ENCODE data around the gene ATP5MK. TPM values are rescaled to one million over a fixed set of nuclear protein-coding genes. Genes with fewer than 3 reads are reported as not detected.
"Not testable (repeated sequence)": the region's sequence is repeated elsewhere in the genome, so short reads cannot be mapped to it uniquely, and the experiment has no call there.

ATP5MK gene, protein sequence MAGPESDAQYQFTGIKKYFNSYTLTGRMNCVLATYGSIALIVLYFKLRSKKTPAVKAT
- 242 and 351 TPM in 2 replicates for total RNA-seq (2014; rRNA removed; shearing (Covaris generic); ENCODE audit: low replicate concordance)

DNA sequence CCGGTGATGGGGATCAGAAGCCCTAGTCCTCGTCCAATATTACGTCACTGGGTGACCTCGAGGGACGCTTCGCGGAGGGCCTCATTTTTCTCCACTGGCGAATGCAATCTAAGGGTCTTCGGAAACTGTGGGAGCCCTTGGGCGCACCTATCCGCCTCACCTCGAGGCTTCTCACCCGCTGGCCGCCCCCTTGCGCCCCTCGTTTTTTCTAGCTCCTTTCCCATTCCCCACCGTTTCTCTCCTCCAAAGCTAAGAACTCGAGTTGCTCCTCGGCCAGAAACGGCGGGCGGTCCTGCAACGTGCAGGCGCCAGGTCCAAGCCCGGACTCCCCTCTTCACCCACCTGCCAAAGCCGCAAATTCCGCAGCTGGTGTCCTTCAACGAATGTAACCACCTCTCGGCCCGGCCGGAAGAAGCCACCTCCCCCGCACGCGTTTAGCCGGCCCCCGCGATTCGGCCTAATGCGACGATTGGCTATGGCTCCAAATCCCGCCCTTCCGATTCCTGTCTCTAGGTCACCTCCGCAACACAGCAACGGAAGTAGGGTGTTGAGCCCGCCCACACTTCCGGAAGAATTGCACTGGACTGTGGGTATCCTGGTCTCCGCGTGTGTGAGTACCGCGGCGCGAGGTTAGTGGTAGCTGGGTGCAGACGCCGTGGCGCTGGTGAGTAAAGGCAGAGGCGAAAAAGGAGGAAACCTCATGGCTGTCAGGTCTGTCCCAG lies at the start of gene ATP5MK, which contains the start of gene PDCD11:
Gene ATP5MK (minus strand): TSS at position 409 of the 722 bp plus-strand sequence. CDS start 4,018 bp downstream, outside the sequence.
Gene PDCD11 (plus strand): TSS at position 560 of the 722 bp plus-strand sequence. CDS start 1,801 bp downstream, outside the sequence.
- in situ Hi-C loops (cut with HindIII; ENCODE audit: low pct_unique_long_range_greater_than_20kb, low sequenced_read_pairs): no loop called here
- DNase-seq (ENCODE audit: low read depth): peak; percentile 95

- in situ Hi-C loops (cut with HindIII; ENCODE audit: low pct_unique_long_range_greater_than_20kb, low sequenced_read_pairs): no loop called here
- DNase-seq (ENCODE audit: low read depth): no peak
Measured at GRCh38 chr10:103445366-103445765, 49.1 kb upstream of the ATP5MK start.

- no peak for DNase-seq (ENCODE audit: low read depth)
- in situ Hi-C loops (cut with HindIII; ENCODE audit: low pct_unique_long_range_greater_than_20kb, low sequenced_read_pairs): no loop called here
Measured at GRCh38 chr10:103444478-103444877, 48.2 kb upstream of the ATP5MK start.

GRCh38 chr10:103443475-103444185 lies 47.4 kb upstream of the ATP5MK start:
- in situ Hi-C loops (cut with HindIII; ENCODE audit: low pct_unique_long_range_greater_than_20kb, low sequenced_read_pairs): no loop called here
- no peak for DNase-seq (ENCODE audit: low read depth)

GRCh38 chr10:103442031-103442461 lies 45.8 kb upstream of the ATP5MK start:
- no peak for DNase-seq (ENCODE audit: low read depth)
- in situ Hi-C loops (cut with HindIII; ENCODE audit: low pct_unique_long_range_greater_than_20kb, low sequenced_read_pairs): no loop called here

- in situ Hi-C loops (cut with HindIII; ENCODE audit: low pct_unique_long_range_greater_than_20kb, low sequenced_read_pairs): no loop called here
- no peak for DNase-seq (ENCODE audit: low read depth)
Measured at GRCh38 chr10:103441611-103442010, 45.3 kb upstream of the ATP5MK start.

GRCh38 chr10:103441206-103441605 lies 44.9 kb upstream of the ATP5MK start:
- in situ Hi-C loops (cut with HindIII; ENCODE audit: low pct_unique_long_range_greater_than_20kb, low sequenced_read_pairs): no loop called here
- DNase-seq (ENCODE audit: low read depth): no peak

DNA sequence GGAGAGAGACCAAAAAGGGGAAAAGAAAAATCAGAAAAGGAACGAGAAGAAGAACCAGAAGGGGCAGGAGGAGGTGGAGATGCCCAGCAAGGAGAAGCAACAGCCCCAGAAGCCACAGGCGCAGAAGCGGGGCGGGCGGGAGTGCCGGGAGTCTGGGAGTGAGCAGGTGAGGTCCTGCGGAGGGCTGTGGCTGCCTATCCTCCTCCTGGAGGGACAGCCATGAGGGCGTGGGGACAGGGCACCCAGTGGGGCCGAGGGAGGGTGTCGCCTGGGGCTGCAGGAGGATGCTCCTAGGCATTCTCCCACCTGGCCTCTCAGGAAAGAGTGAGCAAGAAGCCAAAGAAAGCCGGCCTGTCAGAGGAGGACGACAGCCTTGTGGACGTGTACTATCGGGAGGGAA lies 44.1 kb upstream of the ATP5MK start:
- no peak for DNase-seq (ENCODE audit: low read depth)
- in situ Hi-C loops (cut with HindIII; ENCODE audit: low pct_unique_long_range_greater_than_20kb, low sequenced_read_pairs): no loop called here

DNA sequence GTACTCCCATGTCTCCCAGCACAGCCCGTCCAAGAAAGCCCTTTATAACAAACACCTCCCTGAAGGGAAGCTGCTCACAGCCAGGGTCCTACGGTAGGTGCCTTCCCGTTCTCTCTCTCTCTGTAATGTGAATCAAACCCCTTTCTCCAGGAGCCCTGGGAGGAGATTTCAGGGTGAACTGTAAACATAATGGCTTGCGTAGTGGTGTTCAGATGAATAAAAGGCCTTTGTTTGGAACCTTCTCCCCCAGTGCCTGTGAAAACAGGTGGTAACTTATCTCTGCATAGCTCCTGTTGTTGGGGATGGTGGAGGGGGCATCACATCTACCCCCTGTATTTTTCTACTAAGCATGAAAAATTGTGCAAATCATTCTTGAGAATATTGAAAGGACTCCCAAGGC lies 43.5 kb upstream of the ATP5MK start:
- DNase-seq (ENCODE audit: low read depth): no peak
- in situ Hi-C loops (cut with HindIII; ENCODE audit: low pct_unique_long_range_greater_than_20kb, low sequenced_read_pairs): no loop called here

- in situ Hi-C loops (cut with HindIII; ENCODE audit: low pct_unique_long_range_greater_than_20kb, low sequenced_read_pairs): no loop called here
- no peak for DNase-seq (ENCODE audit: low read depth)
Measured at GRCh38 chr10:103433858-103434257, 37.6 kb upstream of the ATP5MK start.

- DNase-seq (ENCODE audit: low read depth): no peak
- in situ Hi-C loops (cut with HindIII; ENCODE audit: low pct_unique_long_range_greater_than_20kb, low sequenced_read_pairs): no loop called here
Measured at GRCh38 chr10:103431902-103432301, 35.6 kb upstream of the ATP5MK start.

GRCh38 chr10:103429647-103430046 lies 33.4 kb upstream of the ATP5MK start:
- DNase-seq (ENCODE audit: low read depth): no peak
- in situ Hi-C loops (cut with HindIII; ENCODE audit: low pct_unique_long_range_greater_than_20kb, low sequenced_read_pairs): no loop called here

- in situ Hi-C loops (cut with HindIII; ENCODE audit: low pct_unique_long_range_greater_than_20kb, low sequenced_read_pairs): no loop called here
- no peak for DNase-seq (ENCODE audit: low read depth)
Measured at GRCh38 chr10:103428989-103429643, 32.8 kb upstream of the ATP5MK start.

GRCh38 chr10:103427866-103428265 lies 31.6 kb upstream of the ATP5MK start:
- no peak for DNase-seq (ENCODE audit: low read depth)
- in situ Hi-C loops (cut with HindIII; ENCODE audit: low pct_unique_long_range_greater_than_20kb, low sequenced_read_pairs): no loop called here

DNA sequence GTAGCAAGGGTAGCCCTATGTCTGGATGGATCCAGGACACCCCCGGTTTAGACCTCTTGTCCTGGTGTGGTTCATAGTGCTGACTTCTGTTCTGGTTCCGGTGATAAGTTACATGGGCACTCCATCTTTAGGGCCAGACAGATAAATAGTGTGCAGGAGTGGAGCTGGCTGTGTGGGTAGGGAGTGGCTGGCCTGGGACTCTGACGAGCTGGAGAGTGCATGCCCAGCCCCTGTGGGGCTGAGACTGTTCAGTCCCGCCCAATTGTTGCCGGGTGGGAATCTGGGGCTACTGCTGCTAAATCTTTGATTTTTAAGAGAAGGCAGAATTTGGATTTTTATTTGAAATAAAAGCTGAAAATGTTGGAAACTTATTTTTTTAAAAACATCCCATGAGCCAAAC lies 27.5 kb upstream of the ATP5MK start:
- in situ Hi-C loops (cut with HindIII; ENCODE audit: low pct_unique_long_range_greater_than_20kb, low sequenced_read_pairs): no loop called here

GRCh38 chr10:103419101-103419500 lies 22.8 kb upstream of the ATP5MK start:
- in situ Hi-C loops (cut with HindIII; ENCODE audit: low pct_unique_long_range_greater_than_20kb, low sequenced_read_pairs): no loop called here
- DNase-seq (ENCODE audit: low read depth): no peak

More for the DNA sequence above, 27.5 kb upstream of the ATP5MK start:
- no peak for DNase-seq (ENCODE audit: low read depth)

DNA sequence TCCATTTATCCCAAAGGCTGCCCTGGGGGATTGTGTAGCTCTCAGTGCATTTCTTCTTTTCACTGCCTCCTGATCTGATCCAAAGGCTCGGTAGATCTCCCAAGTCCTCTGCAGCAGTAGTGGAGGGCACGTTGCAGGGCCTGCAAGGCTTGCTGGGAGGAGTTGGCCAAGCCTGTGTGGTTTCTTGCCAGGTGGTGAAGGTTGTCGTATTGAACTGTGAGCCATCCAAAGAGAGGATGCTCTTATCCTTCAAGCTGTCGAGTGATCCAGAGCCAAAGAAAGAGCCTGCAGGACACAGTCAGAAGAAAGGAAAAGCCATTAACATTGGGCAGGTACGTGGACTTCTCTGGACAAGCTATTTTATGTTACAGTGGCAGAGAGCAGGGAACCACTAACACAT lies 21.3 kb upstream of the ATP5MK start:
- in situ Hi-C loops (cut with HindIII; ENCODE audit: low pct_unique_long_range_greater_than_20kb, low sequenced_read_pairs): no loop called here
- no peak for DNase-seq (ENCODE audit: low read depth)

GRCh38 chr10:103417148-103417469 lies 20.8 kb upstream of the ATP5MK start:
- in situ Hi-C loops (cut with HindIII; ENCODE audit: low pct_unique_long_range_greater_than_20kb, low sequenced_read_pairs); DNase-seq (ENCODE audit: low read depth): not testable (repeated sequence)

Measured in Caki2 (cell line).